HG02970 (cell line): ENCODE results near the gene ZC3H6.
"Not testable (repeated sequence)": the region's sequence is repeated elsewhere in the genome, so short reads cannot be mapped to it uniquely, and the experiment has no call there.

Source experiments
- ATAC-seq: cut with Tn5 transposase; IDR thresholded peaks from one replicate; pipeline ENCODE4 v1.9.1; 2021; ENCODE audit warnings: mild to moderate bottlenecking, moderate library complexity, moderate number of reproducible peaks; ENCODE audit not compliant: unreplicated experiment, low FRiP score

Gene ZC3H6

GRCh38 chr2:112276954-112277353 lies 1.6 kb downstream of the ZC3H6 start:
- no peak for ATAC-seq

DNA sequence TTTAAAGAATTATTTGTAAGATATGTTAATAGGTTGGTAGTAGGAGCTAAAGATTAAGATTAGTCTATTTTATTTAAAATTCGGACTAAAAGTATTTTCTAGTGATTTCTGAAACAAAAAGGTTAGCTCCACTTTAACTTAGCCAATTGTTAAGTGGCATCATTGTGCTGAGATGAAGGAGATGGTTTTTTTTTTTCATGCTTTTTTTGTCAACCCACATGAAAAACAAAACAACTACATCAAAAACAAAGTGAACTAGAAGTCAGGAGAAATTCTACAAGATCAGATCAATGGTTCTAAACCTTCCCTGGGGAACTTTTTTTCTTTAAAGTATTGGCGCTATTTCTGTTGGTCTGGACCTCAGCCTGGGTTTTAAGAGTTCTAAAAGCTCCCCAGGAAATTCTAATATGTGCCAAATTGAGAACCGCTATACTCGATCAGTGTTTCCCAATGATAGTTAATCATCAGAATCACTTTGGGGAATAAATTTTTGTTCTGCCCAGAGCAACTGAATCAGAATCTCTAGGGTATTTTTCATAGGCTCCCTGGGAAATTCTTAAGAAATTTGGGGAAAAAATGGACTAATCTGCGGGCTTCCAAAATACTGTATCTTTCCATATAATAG lies 2.3 kb downstream of the ZC3H6 start:
- no peak for ATAC-seq

DNA sequence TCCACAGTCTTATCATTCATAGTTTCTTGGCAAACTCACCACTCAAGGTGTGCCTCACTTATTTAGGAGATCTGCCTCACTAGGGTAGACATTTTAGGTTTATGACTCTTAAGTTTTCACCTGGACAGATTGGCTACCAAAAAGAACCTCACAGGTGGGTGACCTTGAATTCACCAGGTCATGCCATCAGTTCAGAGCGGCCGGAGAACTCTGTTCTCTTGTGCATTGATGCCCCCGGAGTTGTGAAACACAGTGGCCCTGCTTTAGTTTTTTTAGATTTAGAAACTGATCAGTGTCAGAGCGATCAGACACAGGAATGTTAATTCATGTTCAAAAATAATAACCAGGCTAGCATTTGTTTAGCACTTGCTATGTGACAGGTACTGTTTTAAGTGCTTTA lies 6.7 kb downstream of the ZC3H6 start:
- ATAC-seq: not testable (repeated sequence)

DNA sequence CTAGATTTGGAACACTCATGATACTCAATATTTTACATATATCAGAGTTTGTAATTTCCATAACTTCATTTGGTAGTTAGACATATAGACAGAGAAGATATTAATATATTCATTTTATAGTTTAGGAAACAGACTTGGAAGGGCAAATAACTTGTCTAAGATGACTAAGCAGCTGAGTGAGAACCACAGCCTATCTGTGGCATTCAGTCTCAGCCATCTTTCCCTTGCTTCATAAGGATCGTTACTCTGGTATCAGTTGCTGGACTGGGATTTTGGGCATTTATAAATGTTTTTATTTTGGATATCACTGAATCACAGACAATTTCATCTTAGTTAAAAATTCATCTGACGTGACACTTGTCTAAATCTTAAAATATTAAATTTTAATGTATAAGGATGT lies 8.1 kb downstream of the ZC3H6 start:
- ATAC-seq: not testable (repeated sequence)

GRCh38 chr2:112290088-112290487 lies 14.7 kb downstream of the ZC3H6 start:
- ATAC-seq: no peak

- no peak for ATAC-seq
Measured at GRCh38 chr2:112290648-112291047, 15.3 kb downstream of the ZC3H6 start.

DNA sequence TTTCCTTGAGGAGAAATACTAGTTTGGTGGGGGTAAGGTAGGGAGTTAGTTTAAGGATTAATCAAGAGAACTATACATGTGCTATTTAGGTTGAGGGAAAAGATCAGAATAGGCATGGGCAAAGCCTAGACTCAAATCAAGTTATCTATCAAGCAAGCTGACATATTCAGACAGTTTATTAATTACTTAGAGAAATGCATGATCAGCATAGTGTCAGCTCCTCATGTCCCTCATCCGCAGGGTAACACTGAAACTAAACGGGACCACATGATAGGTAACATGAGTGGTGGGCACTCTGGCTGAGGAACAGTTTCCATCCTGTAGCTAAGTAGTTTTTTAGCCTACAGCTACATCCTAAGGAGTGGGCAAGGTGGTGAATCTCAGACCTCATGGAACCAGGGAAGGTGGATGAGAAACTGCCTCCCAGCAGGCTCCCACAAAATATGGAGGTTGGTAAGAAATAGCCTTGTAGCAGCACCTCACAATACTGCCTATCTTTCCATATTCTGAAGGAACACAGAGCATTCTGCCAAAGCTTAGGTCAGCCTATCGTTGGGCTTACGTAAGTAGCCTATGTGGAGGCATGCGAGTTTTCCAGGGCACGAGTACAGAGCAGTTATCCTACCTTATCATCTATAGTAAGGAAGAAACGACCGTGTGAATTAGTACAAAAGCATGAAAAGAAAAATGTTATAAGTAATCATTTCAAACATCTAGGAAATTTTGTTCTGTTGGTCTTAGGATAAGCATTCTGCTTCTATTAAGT lies 18.4 kb downstream of the ZC3H6 start:
- ATAC-seq: no peak

DNA sequence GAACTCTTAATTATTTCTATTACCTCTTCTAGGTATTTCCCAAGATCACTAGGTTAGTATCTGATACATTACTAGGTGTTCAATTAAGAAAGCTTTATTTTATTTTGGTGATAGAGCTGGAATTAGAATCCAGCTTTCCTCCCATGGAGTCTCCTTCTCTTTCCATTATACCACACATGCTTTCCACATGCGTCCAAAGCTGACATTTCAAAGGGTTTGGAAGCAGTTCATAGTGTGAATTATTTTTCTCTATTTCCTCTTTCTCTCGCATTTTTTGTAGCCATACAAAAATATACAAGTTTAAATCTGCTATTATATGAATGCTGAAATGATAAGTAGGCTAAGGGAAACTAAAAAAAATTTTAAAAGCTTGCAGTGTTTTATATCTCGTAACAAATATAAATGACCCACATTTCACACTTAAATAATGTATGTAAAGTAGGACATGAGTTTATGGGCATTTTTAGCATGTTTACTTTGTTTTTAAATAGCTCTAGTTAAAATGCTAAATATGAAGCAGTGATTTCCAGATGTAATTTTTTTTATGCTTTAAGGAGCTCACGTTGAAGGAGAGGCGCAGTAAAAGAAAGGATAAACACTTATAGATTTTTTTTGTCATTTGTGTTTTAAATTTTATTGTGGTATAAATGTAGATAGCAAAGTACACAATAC lies 20.1 kb downstream of the ZC3H6 start:
- ATAC-seq: no peak

- ATAC-seq: no peak
Measured at GRCh38 chr2:112296407-112296806, 21.0 kb downstream of the ZC3H6 start.

DNA sequence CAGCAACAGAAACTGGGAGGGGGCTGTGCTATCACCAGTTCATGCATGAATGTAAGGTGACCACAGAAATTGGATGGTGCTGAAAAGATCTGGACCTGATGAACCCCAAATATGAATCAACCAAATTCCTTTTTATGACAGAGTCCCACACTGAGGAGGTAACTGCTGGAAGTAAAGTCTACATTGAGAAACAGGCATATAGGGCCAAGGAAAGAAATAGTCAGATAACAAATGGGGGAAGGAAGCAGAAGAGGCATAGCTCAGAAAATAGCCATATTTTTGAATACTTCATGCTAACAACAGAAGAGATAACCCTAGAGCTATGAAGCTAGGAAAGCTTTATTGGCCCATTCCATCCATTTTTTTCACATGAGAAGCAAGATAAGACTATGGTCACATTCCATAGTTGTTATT lies 25.8 kb downstream of the ZC3H6 start:
- ATAC-seq: no peak

GRCh38 chr2:112301973-112302372 lies 26.6 kb downstream of the ZC3H6 start:
- ATAC-seq: no peak

DNA sequence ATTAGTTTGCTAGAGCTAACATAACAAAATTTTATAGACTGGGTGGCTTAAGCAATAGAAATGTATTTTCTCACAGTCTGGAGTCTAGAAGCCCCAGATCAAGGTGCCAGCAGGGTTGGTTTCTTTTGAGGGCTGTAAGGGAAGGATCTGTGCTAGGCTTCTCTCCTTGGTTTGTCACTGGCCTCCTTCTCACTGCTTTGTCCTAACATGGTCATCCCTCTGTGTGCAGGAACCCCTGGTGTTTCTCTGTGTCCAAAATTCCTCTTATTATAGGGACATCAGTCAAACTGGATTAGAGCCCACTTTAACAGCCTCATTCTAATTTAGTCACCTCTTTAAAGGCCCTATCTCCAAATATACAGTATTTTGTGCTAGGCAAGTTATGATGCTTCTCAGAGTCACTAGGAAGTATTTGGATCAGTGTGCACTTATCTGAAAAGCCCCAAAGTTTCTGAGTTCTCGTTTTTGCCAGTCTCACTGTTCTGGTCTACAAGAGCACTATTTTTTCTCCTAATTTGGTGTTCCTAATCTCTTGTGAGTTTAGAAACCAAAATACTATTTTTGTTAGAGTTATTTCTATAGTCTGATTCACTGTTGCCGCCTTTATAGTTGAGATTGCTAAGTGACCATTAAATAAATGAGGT lies 29.0 kb downstream of the ZC3H6 start:
- no peak for ATAC-seq

DNA sequence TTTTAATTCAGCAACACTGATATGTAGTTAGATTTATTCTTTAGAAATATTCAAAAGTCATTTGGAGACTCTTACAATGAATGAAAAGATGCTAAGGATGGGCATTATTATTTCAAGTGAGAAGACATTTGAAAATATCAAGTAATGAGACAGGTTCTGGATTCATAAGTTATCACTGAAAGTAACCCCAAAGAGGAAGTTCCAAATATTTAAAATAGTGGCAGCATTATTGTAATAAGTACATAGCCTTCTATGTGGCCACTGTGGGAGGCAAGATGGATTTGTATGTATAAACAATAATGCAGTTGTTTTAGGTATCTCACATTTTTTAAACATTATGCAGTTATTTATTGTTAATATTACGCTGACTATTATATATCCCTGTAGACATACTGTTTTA lies 29.7 kb downstream of the ZC3H6 start:
- no peak for ATAC-seq

DNA sequence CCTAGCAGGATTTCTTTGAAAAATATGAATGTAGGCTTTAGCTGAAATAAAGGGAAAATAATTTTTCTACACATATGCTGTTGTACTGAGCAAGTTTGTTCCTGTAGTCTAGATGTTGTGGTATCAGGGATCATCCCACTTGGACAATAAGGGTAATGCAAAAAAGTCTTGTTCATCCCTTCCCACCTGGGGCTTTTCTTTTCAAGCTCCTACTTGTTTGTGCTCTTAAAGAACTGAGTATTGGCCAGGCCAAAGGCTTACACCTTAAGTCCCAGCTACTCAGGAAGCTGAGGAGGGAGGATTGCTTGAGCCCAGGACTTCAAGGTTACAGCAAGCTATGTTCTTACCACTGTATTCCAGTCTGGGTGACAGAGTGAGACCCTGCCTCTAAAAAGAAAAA lies 35.5 kb downstream of the ZC3H6 start:
- ATAC-seq: no peak

DNA sequence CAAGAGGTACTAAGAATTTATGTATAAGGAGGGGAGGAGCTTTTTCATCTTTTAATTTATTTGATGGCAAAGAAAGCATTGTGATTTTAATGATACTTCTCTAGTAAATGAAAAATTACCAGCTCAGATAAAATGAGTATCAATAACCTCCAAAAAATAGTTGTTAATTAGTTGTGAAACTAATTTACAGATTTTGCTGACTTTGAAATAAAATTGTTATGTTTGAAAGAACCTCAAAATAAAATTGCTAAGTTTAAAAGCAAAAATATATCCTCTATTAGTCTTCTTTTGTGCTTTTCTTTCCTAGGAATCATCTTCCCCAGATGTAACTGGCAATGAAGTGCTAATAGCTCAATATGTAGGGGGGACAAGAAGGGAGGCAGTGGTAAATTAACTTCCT lies 36.5 kb downstream of the ZC3H6 start:
- no peak for ATAC-seq

DNA sequence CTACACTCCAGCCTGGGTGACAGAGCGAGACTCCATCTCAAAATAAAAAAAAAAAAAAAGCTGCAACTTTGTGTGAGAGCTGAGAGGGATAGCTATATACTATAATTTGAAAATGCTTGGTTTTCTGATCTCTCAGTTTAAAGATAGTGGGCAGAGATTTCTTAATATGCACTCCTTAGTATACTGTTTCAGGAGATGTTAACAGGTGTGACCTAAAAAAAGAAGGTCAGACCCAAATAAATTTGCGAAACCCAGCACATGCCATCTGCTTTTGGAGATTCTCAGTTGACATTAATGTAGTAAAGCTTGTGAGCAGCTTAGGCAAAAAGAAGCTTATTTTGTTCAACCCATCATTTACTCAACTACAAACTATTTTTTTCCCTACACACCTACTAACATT lies 37.4 kb downstream of the ZC3H6 start:
- no peak for ATAC-seq

DNA sequence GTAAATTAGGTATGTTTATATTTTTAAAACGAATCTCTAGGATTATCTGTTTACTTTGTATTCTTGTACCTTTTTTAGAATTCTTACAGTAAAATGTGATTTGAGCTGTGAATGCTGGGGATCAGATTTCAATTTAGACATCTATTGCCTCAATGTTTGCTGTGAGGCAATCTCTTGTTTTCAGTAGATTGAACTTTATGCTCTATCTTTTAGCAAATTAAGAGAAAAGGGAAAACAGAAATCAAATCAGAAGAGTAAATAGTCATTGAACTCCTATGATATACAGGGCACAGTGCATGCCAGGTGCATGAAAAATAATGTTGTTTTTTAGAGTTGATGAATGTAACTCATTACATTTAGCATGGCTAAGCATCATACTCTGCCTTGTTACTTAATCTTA lies 39.5 kb downstream of the ZC3H6 start:
- ATAC-seq: no peak

DNA sequence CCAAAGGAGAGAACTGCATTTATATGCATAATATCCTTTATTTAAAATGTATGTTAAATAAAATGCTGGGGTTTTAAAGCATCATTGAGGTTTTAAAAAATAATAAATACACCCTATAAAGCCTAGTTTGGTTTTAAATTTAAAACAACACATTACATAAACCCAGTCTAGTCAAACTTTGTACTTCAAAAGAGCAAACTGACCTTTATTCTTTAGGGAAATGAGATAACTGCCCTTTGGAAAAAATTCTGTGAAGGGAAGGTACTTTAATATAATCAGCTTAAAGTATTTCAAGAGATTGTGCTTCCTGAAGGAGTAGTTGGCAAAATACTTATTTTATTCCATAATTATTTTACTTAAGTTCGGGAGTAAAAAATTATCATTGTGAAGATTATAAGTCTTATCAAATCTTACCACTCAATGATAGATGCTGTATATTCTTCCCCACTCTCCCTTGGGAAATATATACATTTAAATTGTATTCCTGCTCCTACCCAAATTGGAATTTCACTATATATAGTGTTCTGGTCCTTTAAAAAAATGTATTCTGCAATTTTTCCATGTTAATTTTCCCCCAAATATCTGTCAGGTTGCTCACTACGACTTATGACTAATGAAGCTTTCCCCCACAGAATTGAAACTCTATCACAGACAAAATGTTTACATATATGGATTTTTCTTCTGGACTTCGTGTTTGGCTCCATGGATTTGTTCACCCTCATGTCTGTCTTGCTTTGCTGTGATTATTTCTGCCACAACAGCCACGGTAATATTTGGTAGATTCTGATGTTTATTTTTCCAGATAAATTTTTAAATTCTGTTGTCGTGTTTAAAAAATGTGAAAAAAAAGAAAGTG lies 42.1 kb downstream of the ZC3H6 start:
- ATAC-seq: no peak

DNA sequence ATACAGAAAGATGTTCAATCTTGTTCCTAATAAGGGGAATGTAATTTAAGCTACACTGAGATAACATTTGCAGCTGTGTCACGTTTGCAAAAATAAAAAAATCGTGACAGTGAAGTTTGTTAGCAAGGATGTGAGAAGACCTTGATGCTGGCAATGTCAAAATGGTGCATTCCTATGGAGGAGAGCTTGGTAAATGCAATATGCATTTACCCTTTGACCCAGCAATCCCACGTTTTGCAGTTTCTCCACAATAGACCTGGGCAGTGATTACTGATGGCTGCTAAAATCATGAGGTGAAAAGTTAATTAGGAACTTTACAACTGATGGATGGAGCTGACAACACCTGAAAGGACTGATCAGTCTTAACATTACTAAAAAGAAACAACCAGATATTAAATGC lies 43.1 kb downstream of the ZC3H6 start:
- no peak for ATAC-seq
